PC-3 (cell line): Measurements from ENCODE around the gene ARHGAP26. TPM values are rescaled to one million over a fixed set of nuclear protein-coding genes. Genes with fewer than 3 reads are reported as not detected.

Experiments used
- ATAC-seq: fragments of 200-7000 bp; cut with Tn5 transposase; 2 replicates; pipeline ENCODE4 v1.9.1; 2020; ENCODE audit warnings: mild to moderate bottlenecking, moderate library complexity
- BruUV-seq: library from RNA; stranded (reverse); fragments of 400-500 nt; replicated peaks from 2 replicates; lab custom pipeline; 2021; lab: Mats Ljungman, UMichigan
- CTCF ChIA-PET: fragments of 300-600 bp; sonication (Branson Sonifier 250); formaldehyde crosslinking; loops from one replicate; lab custom pipeline; 2022; ENCODE audit warnings: antibody characterized with exemption; lab: Charles Lee
- POLR2A ChIA-PET: fragments of 300-600 bp; sonication (Branson Sonifier 250); formaldehyde crosslinking; loops from one replicate; lab custom pipeline; 2022; ENCODE audit warnings: antibody characterized with exemption; ENCODE audit not compliant: unreplicated experiment; lab: Charles Lee
- DNase-seq: peaks from one replicate; pipeline ENCODE4 v3.0.0-alpha.2; 2015
- H2AFZ ChIP-seq: fragments of 300-600 bp; sonication (generic); 2 replicates; pipeline ENCODE4 v1.6.0; 2016; ENCODE audit warnings: antibody characterized with exemption, low read length
- H3F3A ChIP-seq: fragments of 300-600 bp; sonication (generic); one replicate; pipeline ENCODE4 v1.6.0; 2017; ENCODE audit warnings: antibody characterized with exemption, low read length, control low read depth, mild to moderate bottlenecking; ENCODE audit not compliant: unreplicated experiment
- H3K27ac ChIP-seq: fragments of 300-600 bp; sonication (generic); 2 replicates; pipeline ENCODE4 v1.5.1; 2016; ENCODE audit warnings: mild to moderate bottlenecking, low read length
- H3K27me3 ChIP-seq: fragments of 300-600 bp; sonication (generic); 2 replicates; pipeline ENCODE4 v1.6.1; 2016; ENCODE audit warnings: low read length, mixed read lengths
- H3K36me3 ChIP-seq: fragments of 300-600 bp; sonication (generic); 2 replicates; pipeline ENCODE4 v1.6.1; 2016; ENCODE audit warnings: low read depth, mixed run types, low read length, mixed read lengths
- H3K4me1 ChIP-seq: fragments of 300-600 bp; sonication (generic); 2 replicates; pipeline ENCODE4 v1.5.1; 2016; ENCODE audit warnings: low read length; ENCODE audit not compliant: insufficient read depth
- H3K4me2 ChIP-seq: fragments of 300-600 bp; sonication (generic); 2 replicates; pipeline ENCODE4 v1.6.0; 2016; ENCODE audit warnings: low read length
- H3K4me3 ChIP-seq: fragments of 300-600 bp; sonication (generic); 2 replicates; pipeline ENCODE4 v1.5.1; 2016; ENCODE audit warnings: mild to moderate bottlenecking, low read length, mixed read lengths
- H3K79me2 ChIP-seq: fragments of 300-600 bp; sonication (generic); 2 replicates; pipeline ENCODE4 v1.6.1; 2017; ENCODE audit warnings: low read length, mixed read lengths
- H3K9ac ChIP-seq: fragments of 300-600 bp; sonication (generic); 2 replicates; pipeline ENCODE4 v1.6.0; 2016; ENCODE audit warnings: mild to moderate bottlenecking, low read length
- H3K9me2 ChIP-seq: fragments of 300-600 bp; sonication (generic); replicated peaks from 2 replicates; pipeline ENCODE4 v1.6.1; 2016; ENCODE audit warnings: mixed run types, low read length, mixed read lengths
- H3K9me3 ChIP-seq: fragments of 300-600 bp; sonication (generic); 2 replicates; pipeline ENCODE4 v1.6.1; 2016; ENCODE audit warnings: low read length, mixed read lengths
- H4K20me1 ChIP-seq: fragments of 300-600 bp; sonication (generic); 2 replicates; pipeline ENCODE4 v1.6.1; 2016; ENCODE audit warnings: low read length, mixed read lengths
- EZH2 ChIP-seq: fragments of 300-600 bp; sonication (generic); IDR thresholded peaks from one replicate; pipeline ENCODE4 v1.6.1; 2017; ENCODE audit warnings: antibody characterized with exemption, mild to moderate bottlenecking, low read length; ENCODE audit not compliant: unreplicated experiment
- EZH2phosphoT487 ChIP-seq: fragments of 300-600 bp; sonication (generic); IDR thresholded peaks from 2 replicates; pipeline ENCODE4 v1.6.1; 2018; ENCODE audit warnings: mild to moderate bottlenecking, antibody characterized with exemption, low read length, borderline replicate concordance
- intact Hi-C: fragments of 100-400 bp; cut with micrococcal nuclease; formaldehyde crosslinking; loops from 2 replicates; pipeline ENCODE4 v1.9.0; 2023
- total RNA-seq: library from RNA; depleted of rRNA; stranded (reverse); fragments of >200 nt; gene quantifications from 2 replicates; pipeline ENCODE4 v1.2.3, GENCODE V29; 2014
- TF ChIP-seq, protein P1 (sequence below): fragments of 300-600 bp; sonication (generic); conservative IDR thresholded peaks from 2 replicates; pipeline ENCODE4 v1.5.1; 2017; ENCODE audit warnings: antibody characterized with exemption, low read depth, mild to moderate bottlenecking, low read length

Gene ARHGAP26
- total RNA-seq, 1 experiment from 2014 or later = 11.7 TPM

DNA sequence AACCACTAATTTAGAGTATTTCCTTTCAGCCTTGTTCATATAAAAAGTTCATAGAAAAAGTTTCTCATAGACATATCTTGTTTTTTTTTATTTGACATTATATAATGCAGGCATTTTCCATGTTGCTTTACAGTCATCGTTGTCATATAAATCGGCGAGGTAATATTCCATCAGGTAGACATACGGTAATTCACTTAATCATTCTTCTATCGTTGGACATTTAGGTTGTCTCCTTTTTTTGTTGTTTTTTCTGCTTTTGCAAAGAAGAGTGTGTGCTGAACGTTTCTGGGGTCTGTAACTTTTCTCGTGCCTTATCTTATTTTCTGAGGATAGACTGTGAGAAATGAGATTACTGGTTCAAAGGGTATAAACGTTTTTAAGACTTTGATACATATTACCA lies 283.6 kb downstream of the ARHGAP26 start:
- Histone ChIP-seq H4K20me1 (no peaks in the 10 kb centered on the region), H3K27ac (no peak overlapping the region), H3K27me3 (no peaks in the 10 kb centered on the region), H3K4me1 (peaks cover 17% of the 10 kb centered on the region), H3K79me2 (no peaks in the 10 kb centered on the region), H3K4me3 (no peak overlapping the region), H3K9me3 (no peaks in the 10 kb centered on the region), H3K36me3 (peaks cover 10% of the 10 kb centered on the region; the same call in 1 of the 2 replicates), H3F3A (no peaks in the 10 kb centered on the region), H3K9me2 (no peaks in the 10 kb centered on the region), H2AFZ (no peak overlapping the region), H3K9ac (no peak overlapping the region), H3K4me2 (no peak overlapping the region)
- no TSS peak for BruUV-seq
- intact Hi-C loops = no loop called here
- DNase-seq (no peak), ATAC-seq (no peak)
- ChIA-PET CTCF (no interaction called here), POLR2A (no interaction called here)
- TF ChIP-seq, protein P1, sequence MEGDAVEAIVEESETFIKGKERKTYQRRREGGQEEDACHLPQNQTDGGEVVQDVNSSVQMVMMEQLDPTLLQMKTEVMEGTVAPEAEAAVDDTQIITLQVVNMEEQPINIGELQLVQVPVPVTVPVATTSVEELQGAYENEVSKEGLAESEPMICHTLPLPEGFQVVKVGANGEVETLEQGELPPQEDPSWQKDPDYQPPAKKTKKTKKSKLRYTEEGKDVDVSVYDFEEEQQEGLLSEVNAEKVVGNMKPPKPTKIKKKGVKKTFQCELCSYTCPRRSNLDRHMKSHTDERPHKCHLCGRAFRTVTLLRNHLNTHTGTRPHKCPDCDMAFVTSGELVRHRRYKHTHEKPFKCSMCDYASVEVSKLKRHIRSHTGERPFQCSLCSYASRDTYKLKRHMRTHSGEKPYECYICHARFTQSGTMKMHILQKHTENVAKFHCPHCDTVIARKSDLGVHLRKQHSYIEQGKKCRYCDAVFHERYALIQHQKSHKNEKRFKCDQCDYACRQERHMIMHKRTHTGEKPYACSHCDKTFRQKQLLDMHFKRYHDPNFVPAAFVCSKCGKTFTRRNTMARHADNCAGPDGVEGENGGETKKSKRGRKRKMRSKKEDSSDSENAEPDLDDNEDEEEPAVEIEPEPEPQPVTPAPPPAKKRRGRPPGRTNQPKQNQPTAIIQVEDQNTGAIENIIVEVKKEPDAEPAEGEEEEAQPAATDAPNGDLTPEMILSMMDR = no peak
- TF ChIP-seq EZH2 (no peak), EZH2phosphoT487 (no peak)

DNA sequence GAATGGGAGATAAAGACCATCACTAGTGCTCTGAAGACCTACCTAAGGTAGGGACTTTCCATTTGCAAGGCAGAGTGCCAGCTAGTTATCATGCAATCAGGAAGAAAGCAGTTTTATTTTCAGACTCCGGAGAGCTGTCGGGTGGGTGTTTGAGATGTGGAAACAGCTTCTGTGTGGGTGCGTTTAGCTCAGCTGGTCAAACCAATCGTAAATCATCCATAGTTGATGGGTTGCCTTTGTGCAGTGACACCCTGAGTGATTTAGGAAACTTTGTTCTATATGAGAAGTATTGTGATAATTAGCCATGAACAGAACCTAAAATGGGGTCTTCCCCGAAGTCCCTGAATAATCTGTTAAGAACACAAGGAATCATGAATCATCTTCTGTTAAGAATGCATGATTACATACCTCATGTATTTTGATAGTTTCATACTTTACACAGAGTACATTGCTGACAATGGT lies 284.3 kb downstream of the ARHGAP26 start:
- H3K9ac ChIP-seq = no peak overlapping the region
- TF ChIP-seq, protein P1 = no peak
- TF ChIP-seq EZH2phosphoT487 (no peak), EZH2 (no peak)
- H3K4me3 ChIP-seq = no peak overlapping the region
- intact Hi-C loops = no loop called here
- H3F3A ChIP-seq = no peaks in the 10 kb centered on the region
- peaks cover 10% of the 10 kb centered on the region; the same call in 1 of the 2 replicates for H3K36me3 ChIP-seq
- H3K4me2 ChIP-seq = no peak overlapping the region
- H3K4me1 ChIP-seq = peaks cover 24% of the 10 kb centered on the region
- H3K9me2 ChIP-seq = no peaks in the 10 kb centered on the region
- no peak for DNase-seq
- H2AFZ ChIP-seq = no peak overlapping the region
- CTCF ChIA-PET = no interaction called here
- H3K9me3 ChIP-seq = no peaks in the 10 kb centered on the region
- H4K20me1 ChIP-seq = no peaks in the 10 kb centered on the region
- H3K27me3 ChIP-seq = no peaks in the 10 kb centered on the region
- BruUV-seq = no TSS peak
- ATAC-seq = no peak
- no peak overlapping the region for H3K27ac ChIP-seq
- H3K79me2 ChIP-seq = no peaks in the 10 kb centered on the region
- POLR2A ChIA-PET = no interaction called here

GRCh38 chr5:143055596-143056338 lies 285.6 kb downstream of the ARHGAP26 start:
- no peak for TF ChIP-seq EZH2
- TF ChIP-seq EZH2phosphoT487 = no peak
- TF ChIP-seq, protein P1 = no peak
- CTCF ChIA-PET = no interaction called here

More at GRCh38 chr5:143055596-143056338, 285.6 kb downstream of the ARHGAP26 start:
- no peak overlapping the region for H3K27ac ChIP-seq
- H3K4me1 ChIP-seq = peaks cover 36% of the 10 kb centered on the region
- H3K9me2 ChIP-seq = no peaks in the 10 kb centered on the region
- H3K36me3 ChIP-seq = peaks cover 10% of the 10 kb centered on the region; the same call in 1 of the 2 replicates
- H3F3A ChIP-seq = no peaks in the 10 kb centered on the region
- no peak overlapping the region for H2AFZ ChIP-seq
- no peaks in the 10 kb centered on the region for H4K20me1 ChIP-seq
- DNase-seq (no peak), ATAC-seq (no peak)
- intact Hi-C loops = no loop called here
- no peaks in the 10 kb centered on the region for H3K9me3 ChIP-seq
- no peak overlapping the region for H3K4me2 ChIP-seq
- POLR2A ChIA-PET = no interaction called here
- H3K27me3 ChIP-seq = no peaks in the 10 kb centered on the region
- no peak overlapping the region for H3K9ac ChIP-seq
- BruUV-seq = no TSS peak
- H3K79me2 ChIP-seq = no peaks in the 10 kb centered on the region
- no peak overlapping the region for H3K4me3 ChIP-seq
